HG02678 (cell line): Measurements from ENCODE around the gene SSPN.
A peak's percentile ranks its signal among the peaks of the same experiment; 100 is the strongest.

Source experiments
- ATAC-seq: cut with Tn5 transposase; IDR thresholded peaks from one replicate; pipeline ENCODE4 v1.9.1; 2021; ENCODE audit warnings: mild to moderate bottlenecking, moderate library complexity; ENCODE audit not compliant: unreplicated experiment

The SSPN gene

GRCh38 chr12:26195250-26195640 lies at the start of gene SSPN:
Gene SSPN (plus strand): TSS chr12:26195573. CDS start chr12:26195673, 100 bp downstream.
- peak; percentile 51 for ATAC-seq

- no peak for ATAC-seq
These were observed 47.1 kb upstream of the SSPN start for GRCh38 chr12:26148291-26148690.

GRCh38 chr12:26149968-26150500 lies 45.3 kb upstream of the SSPN start:
- ATAC-seq = no peak

GRCh38 chr12:26150736-26151450 lies 44.5 kb upstream of the SSPN start:
- ATAC-seq = no peak

- ATAC-seq = no peak
These were observed 42.8 kb upstream of the SSPN start for GRCh38 chr12:26152507-26153102.

- ATAC-seq = no peak
These were observed 41.8 kb upstream of the SSPN start for GRCh38 chr12:26153421-26154154.

- ATAC-seq = peak; percentile 83
These were observed 39.0 kb upstream of the SSPN start for GRCh38 chr12:26156201-26156871.

GRCh38 chr12:26157001-26157400 lies 38.4 kb upstream of the SSPN start:
- peak; percentile 30 for ATAC-seq

GRCh38 chr12:26158078-26158764 lies 37.2 kb upstream of the SSPN start:
- no peak for ATAC-seq

GRCh38 chr12:26162174-26162573 lies 33.2 kb upstream of the SSPN start:
- no peak for ATAC-seq

- peak; percentile 86 for ATAC-seq
These were observed 32.5 kb upstream of the SSPN start for GRCh38 chr12:26162905-26163304.

- no peak for ATAC-seq
These were observed 31.3 kb upstream of the SSPN start for GRCh38 chr12:26164118-26164517.

- ATAC-seq = no peak
These were observed 23.4 kb upstream of the SSPN start for GRCh38 chr12:26172013-26172412.

GRCh38 chr12:26172539-26172938 lies 22.8 kb upstream of the SSPN start:
- no peak for ATAC-seq

GRCh38 chr12:26172946-26173552 lies 22.3 kb upstream of the SSPN start:
- no peak for ATAC-seq

GRCh38 chr12:26176725-26177124 lies 18.6 kb upstream of the SSPN start:
- no peak for ATAC-seq

GRCh38 chr12:26177283-26177682 lies 18.1 kb upstream of the SSPN start:
- ATAC-seq = no peak

- no peak for ATAC-seq
These were observed 15.5 kb upstream of the SSPN start for GRCh38 chr12:26179826-26180225.

- no peak for ATAC-seq
These were observed 13.0 kb upstream of the SSPN start for GRCh38 chr12:26182377-26182776.
